GM23248 (cell line): Measurements from ENCODE around the gene LRG1. TPM values are rescaled to one million over a fixed set of nuclear protein-coding genes. Genes with fewer than 3 reads are reported as not detected.
"Not testable (repeated sequence)": the region's sequence is repeated elsewhere in the genome, so short reads cannot be mapped to it uniquely, and the experiment has no call there.

ENCODE experiments used
- DNase-seq: peaks from one replicate; pipeline ENCODE4 v3.0.0-alpha.2; 2015
- H2AFZ ChIP-seq: fragments of 200-600 bp; sonication (generic); 2 replicates; pipeline ENCODE4 v1.6.1; 2016; ENCODE audit warnings: antibody characterized with exemption
- H3F3A ChIP-seq: fragments of 200-600 bp; sonication (generic); 2 replicates; pipeline ENCODE4 v1.6.1; 2016; ENCODE audit warnings: mild to moderate bottlenecking, antibody characterized with exemption, mixed run types; ENCODE audit not compliant: insufficient read depth
- H3K27ac ChIP-seq: fragments of 200-600 bp; sonication (generic); 2 replicates; pipeline ENCODE4 v1.5.1; 2016; ENCODE audit warnings: mild to moderate bottlenecking
- H3K27me3 ChIP-seq: fragments of 200-600 bp; sonication (generic); replicated peaks from 2 replicates; pipeline ENCODE4 v1.6.1; 2016; ENCODE audit warnings: mild to moderate bottlenecking; ENCODE audit not compliant: insufficient read depth
- H3K36me3 ChIP-seq: fragments of 200-600 bp; sonication (generic); 2 replicates; pipeline ENCODE4 v1.6.1; 2016; ENCODE audit warnings: low read depth, mild to moderate bottlenecking
- H3K4me1 ChIP-seq: fragments of 200-600 bp; sonication (generic); 2 replicates; pipeline ENCODE4 v1.6.1; 2016; ENCODE audit warnings: mild to moderate bottlenecking; ENCODE audit not compliant: insufficient read depth
- H3K4me2 ChIP-seq: fragments of 200-600 bp; sonication (generic); one replicate; pipeline ENCODE4 v1.6.1; 2016; ENCODE audit warnings: mild to moderate bottlenecking; ENCODE audit not compliant: unreplicated experiment
- H3K4me3 ChIP-seq: fragments of 200-600 bp; sonication (generic); 2 replicates; pipeline ENCODE4 v1.5.1; 2016; ENCODE audit warnings: mild to moderate bottlenecking
- H3K79me2 ChIP-seq: fragments of 200-600 bp; sonication (generic); 2 replicates; pipeline ENCODE4 v1.6.1; 2016; ENCODE audit warnings: mild to moderate bottlenecking; ENCODE audit not compliant: insufficient read depth
- H3K9ac ChIP-seq: fragments of 200-600 bp; sonication (generic); 2 replicates; pipeline ENCODE4 v1.6.1; 2016; ENCODE audit warnings: mild to moderate bottlenecking
- H3K9me2 ChIP-seq: fragments of 200-600 bp; sonication (generic); 2 replicates; pipeline ENCODE4 v1.6.1; 2016; ENCODE audit warnings: mixed run types, mild to moderate bottlenecking, moderate library complexity; ENCODE audit not compliant: insufficient read depth
- H3K9me3 ChIP-seq: fragments of 200-600 bp; sonication (generic); one replicate; pipeline ENCODE4 v1.6.1; 2017; ENCODE audit warnings: low read depth
- H4K20me1 ChIP-seq: fragments of 200-600 bp; sonication (generic); 2 replicates; pipeline ENCODE4 v1.6.0; 2016; ENCODE audit not compliant: insufficient read depth
- EZH2 ChIP-seq: fragments of 200-600 bp; sonication (generic); IDR thresholded peaks from 2 replicates; pipeline ENCODE4 v1.6.1; 2018; ENCODE audit warnings: antibody characterized with exemption, mild to moderate bottlenecking; ENCODE audit not compliant: insufficient read depth, poor library complexity, severe bottlenecking
- EZH2phosphoT487 ChIP-seq: fragments of 200-600 bp; sonication (generic); IDR thresholded peaks from 2 replicates; pipeline ENCODE4 v1.6.1; 2018; ENCODE audit warnings: antibody characterized with exemption, moderate library complexity, mild to moderate bottlenecking, low read depth; ENCODE audit not compliant: insufficient read depth
- WGBS, 2 experiments: methylation state at CpG; one replicate each; pipeline ENCODE4 v1.1.6; 2015 to 2017; ENCODE audit warnings: low lambda C conversion rate in 2 of 2, low coverage in 1 of 2; ENCODE audit errors: missing lambda C conversion rate in 2 of 2; 5-methylcytosine and 5-hydroxymethylcytosine counted together
- in situ Hi-C: fragments of 300-500 bp; cut with MboI; formaldehyde crosslinking; loops from 2 replicates; pipeline ENCODE4 v1.15.0; 2020
- polyA plus RNA-seq: library from polyadenylated mRNA; unstranded; fragments of >200 nt; fragmentation: Nextera tagmentation; extraction: Ambion mirVana; gene quantifications from 2 replicates; pipeline ENCODE4 v1.2.1, GENCODE V29; 2016
- total RNA-seq: library from RNA; depleted of rRNA; stranded (reverse); fragments of >200 nt; shearing (Covaris generic); gene quantifications from 2 replicates; pipeline ENCODE4 v1.2.3, GENCODE V29; 2014

Gene LRG1
- total and polyA plus RNA-seq, 2 experiments from 2014 or later, result not detected

DNA sequence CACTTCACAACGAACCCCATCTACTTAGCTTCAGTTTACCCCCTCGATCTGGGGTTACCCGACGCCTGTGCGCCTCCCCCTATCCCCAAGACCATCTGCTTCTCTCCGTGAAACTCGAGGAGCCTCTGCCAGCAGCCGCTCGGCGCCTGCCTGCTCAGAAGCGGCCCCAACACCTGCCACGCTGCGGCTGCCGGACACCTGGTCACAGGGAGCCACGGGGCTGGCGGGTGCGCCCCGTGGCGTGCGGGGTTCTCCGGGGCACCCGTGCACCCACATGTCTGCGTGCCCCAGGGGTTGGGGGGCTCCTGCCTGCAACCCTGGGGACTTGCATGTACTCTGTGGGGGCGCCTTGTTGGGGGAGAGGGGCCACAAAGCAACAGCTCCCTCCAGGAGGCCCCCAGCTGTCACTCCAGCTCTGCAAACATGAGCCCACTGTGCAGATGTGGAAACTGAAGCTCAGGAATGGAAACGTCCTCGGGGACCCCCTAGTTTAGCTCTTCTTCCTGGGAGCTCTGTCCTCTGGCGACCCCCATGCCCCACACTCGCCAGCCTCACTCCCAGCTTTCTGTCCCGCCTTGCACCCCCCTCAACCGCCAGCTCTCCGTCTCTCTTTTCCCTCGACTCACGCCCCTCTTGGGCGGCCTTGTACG is 26.7 kb upstream of the LRG1 start:
- Histone ChIP-seq H2AFZ (no peak overlapping the region), H3K9me2 (no peaks in the 10 kb centered on the region), H3K4me2 (no peak overlapping the region), H3K79me2 (no peaks in the 10 kb centered on the region), H3K4me1 (no peaks in the 10 kb centered on the region), H3K36me3 (no peaks in the 10 kb centered on the region), H3K4me3 (no peak overlapping the region), H3K9me3 (no peaks in the 10 kb centered on the region), H3K27ac (no peak overlapping the region), H4K20me1 (no peaks in the 10 kb centered on the region), H3K27me3 (no peaks in the 10 kb centered on the region; the same call in 1 of the 2 replicates), H3F3A (no peaks in the 10 kb centered on the region), H3K9ac (no peak overlapping the region)
- in situ Hi-C loops, result no loop called here
- WGBS, 2 experiments, result 54 to 59% methylated on average over 31 to 35 of the region's 35 CpGs
- no peak for DNase-seq
- TF ChIP-seq EZH2phosphoT487 (no peak), EZH2 (no peak)

DNA sequence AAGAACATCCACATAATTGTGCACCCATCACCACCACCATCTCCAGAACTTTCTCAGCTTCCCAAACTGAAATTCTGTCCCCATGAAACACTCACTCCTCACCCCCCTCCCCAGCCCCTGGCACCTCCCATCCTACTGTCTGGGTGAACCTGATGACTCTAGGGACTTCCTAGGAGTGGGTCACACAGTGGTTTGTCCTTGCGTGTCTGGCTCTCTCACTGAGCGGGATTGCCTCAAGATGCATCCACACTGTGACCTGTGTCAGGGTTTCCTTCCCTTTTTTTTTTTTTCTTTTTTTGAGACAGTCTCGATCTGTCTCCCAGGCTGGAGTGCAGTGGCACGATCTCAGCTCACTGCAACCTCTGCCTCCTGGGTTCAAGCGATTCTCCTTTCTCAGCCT is 23.7 kb upstream of the LRG1 start:
- H3K79me2 ChIP-seq, H3K4me3 ChIP-seq, H3K27me3 ChIP-seq, H3K4me1 ChIP-seq, in situ Hi-C loops, H3F3A ChIP-seq, H3K9me2 ChIP-seq, H3K36me3 ChIP-seq, H3K9ac ChIP-seq, H3K9me3 ChIP-seq, H3K4me2 ChIP-seq, H4K20me1 ChIP-seq, DNase-seq, H2AFZ ChIP-seq, H3K27ac ChIP-seq: not testable (repeated sequence)
- 70 to 81% methylated on average over 4 to 5 of the region's 5 CpGs for whole genome bisulfite sequencing, 2 experiments

DNA sequence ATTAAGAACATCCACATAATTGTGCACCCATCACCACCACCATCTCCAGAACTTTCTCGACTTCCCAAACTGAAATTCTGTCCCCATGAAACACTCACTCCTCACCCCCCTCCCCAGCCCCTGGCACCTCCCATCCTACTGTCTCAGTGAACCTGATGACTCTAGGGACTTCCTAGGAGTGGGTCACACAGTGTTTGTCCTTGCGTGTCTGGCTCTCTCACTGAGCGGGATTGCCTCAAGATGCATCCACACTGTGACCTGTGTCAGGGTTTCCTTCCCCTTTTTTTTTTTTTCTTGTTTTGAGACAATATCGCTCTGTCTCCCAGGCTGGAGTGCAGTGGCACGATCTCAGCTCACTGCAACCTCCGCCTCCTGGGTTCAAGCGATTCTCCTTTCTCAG is 22.2 kb upstream of the LRG1 start:
- H3K27me3 ChIP-seq, H3K9me2 ChIP-seq, H3K4me1 ChIP-seq, H3K79me2 ChIP-seq, H3K9ac ChIP-seq, H3K36me3 ChIP-seq, H3K9me3 ChIP-seq, H3K4me2 ChIP-seq, DNase-seq, H3K27ac ChIP-seq, H4K20me1 ChIP-seq, H3F3A ChIP-seq, H3K4me3 ChIP-seq, H2AFZ ChIP-seq, in situ Hi-C loops: not testable (repeated sequence)
- WGBS, 2 experiments, result 95 to 100% methylated on average over 3 to 7 of the region's 7 CpGs

DNA sequence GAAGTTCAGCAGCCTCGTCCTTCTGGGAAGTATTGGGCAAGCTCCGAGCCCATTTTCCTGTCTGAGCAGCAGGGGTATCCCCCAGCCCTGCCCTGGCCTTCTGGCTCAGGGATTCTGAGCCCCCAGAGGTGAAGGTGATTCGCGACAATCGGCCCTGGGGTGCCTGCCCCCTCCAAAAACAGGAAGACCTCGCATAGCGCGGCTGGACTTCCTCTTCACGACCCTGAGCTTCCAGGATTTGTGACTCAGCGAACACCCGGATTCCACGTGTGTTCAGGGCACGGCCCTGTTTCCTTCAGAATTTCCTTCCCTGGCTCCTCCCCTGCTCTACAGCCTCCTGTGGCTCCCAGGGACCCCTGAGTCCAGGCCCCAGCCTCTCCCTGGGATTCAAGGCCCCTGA is 19.7 kb upstream of the LRG1 start, which contains the start of gene SEMA6B:
Gene SEMA6B (minus strand): TSS at position 116 of the 400 bp plus-strand sequence. CDS start 1,227 bp downstream, outside the sequence.
- H4K20me1 ChIP-seq, result no peaks in the 10 kb centered on the region
- in situ Hi-C loops, result no loop called here
- no peaks in the 10 kb centered on the region for H3K79me2 ChIP-seq
- H3K4me2 ChIP-seq, result no peak within 1 kb of the TSS
- no peaks in the 10 kb centered on the region for H3K9me3 ChIP-seq
- H3F3A ChIP-seq, result no peaks in the 10 kb centered on the region
- DNase-seq, result no peak
- no peak within 1 kb of the TSS for H2AFZ ChIP-seq
- H3K27ac ChIP-seq, result no peak within 1 kb of the TSS
- H3K9me2 ChIP-seq, result no peaks in the 10 kb centered on the region
- no peak within 1 kb of the TSS for H3K4me3 ChIP-seq
- no peak for TF ChIP-seq EZH2phosphoT487
- TF ChIP-seq EZH2, result no peak
- no peaks in the 10 kb centered on the region for H3K4me1 ChIP-seq
- 46 to 50% methylated on average over 13 of the region's 13 CpGs for WGBS, 2 experiments
- H3K27me3 ChIP-seq, result no peaks in the 10 kb centered on the region
- no peaks in the 10 kb centered on the region for H3K36me3 ChIP-seq
- H3K9ac ChIP-seq, result no peak within 1 kb of the TSS
